ENCODE results near the gene MTARC2.

MTARC2 gene

GRCh38 chr1:220797044-220797443 is 48.9 kb downstream of the MTARC2 start:
- H3K9ac ChIP-seq (ENCODE audit: low read length) = no peak overlapping the region
- TF ChIP-seq EZH2phosphoT487 (conservative IDR thresholded peaks at IDR 0.05; ENCODE audit: low read length) = no peak
- TF ChIP-seq, protein P1, sequence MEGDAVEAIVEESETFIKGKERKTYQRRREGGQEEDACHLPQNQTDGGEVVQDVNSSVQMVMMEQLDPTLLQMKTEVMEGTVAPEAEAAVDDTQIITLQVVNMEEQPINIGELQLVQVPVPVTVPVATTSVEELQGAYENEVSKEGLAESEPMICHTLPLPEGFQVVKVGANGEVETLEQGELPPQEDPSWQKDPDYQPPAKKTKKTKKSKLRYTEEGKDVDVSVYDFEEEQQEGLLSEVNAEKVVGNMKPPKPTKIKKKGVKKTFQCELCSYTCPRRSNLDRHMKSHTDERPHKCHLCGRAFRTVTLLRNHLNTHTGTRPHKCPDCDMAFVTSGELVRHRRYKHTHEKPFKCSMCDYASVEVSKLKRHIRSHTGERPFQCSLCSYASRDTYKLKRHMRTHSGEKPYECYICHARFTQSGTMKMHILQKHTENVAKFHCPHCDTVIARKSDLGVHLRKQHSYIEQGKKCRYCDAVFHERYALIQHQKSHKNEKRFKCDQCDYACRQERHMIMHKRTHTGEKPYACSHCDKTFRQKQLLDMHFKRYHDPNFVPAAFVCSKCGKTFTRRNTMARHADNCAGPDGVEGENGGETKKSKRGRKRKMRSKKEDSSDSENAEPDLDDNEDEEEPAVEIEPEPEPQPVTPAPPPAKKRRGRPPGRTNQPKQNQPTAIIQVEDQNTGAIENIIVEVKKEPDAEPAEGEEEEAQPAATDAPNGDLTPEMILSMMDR (IDR thresholded peaks at IDR 0.05; ENCODE audit: insufficient read depth, low read length, poor library complexity, severe bottlenecking) = no peak
- H4K20me1 ChIP-seq (ENCODE audit: low read depth, low read length) = no peaks in the 10 kb centered on the region
- H3K4me3 ChIP-seq (ENCODE audit: insufficient read depth, low read length, poor library complexity, severe bottlenecking) = no peak overlapping the region
- no peaks in the 10 kb centered on the region for H3K36me3 ChIP-seq (ENCODE audit: low read length)
- no peaks in the 10 kb centered on the region for H3K9me3 ChIP-seq (ENCODE audit: insufficient read depth, low read length)
- H3K27me3 ChIP-seq (ENCODE audit: low read length) = no peaks in the 10 kb centered on the region
- H3K9me2 ChIP-seq (replicated peaks; ENCODE audit: insufficient read depth, low read length) = no peaks in the 10 kb centered on the region
- H2AFZ ChIP-seq (ENCODE audit: low read depth, low read length, severe bottlenecking) = no peak overlapping the region
- no peaks in the 10 kb centered on the region for H3F3A ChIP-seq (ENCODE audit: insufficient read depth)
- no peak overlapping the region for H3K27ac ChIP-seq (ENCODE audit: low read depth, low read length)
- H3K79me2 ChIP-seq (ENCODE audit: insufficient read depth, low read length) = no peaks in the 10 kb centered on the region
- H3K4me2 ChIP-seq (ENCODE audit: low read depth, low read length, poor library complexity, severe bottlenecking) = no peak overlapping the region

- no peak overlapping the region for H3K9ac ChIP-seq (ENCODE audit: low read length)
- H2AFZ ChIP-seq (ENCODE audit: low read depth, low read length, severe bottlenecking) = no peak overlapping the region
- H3K9me2 ChIP-seq (replicated peaks; ENCODE audit: insufficient read depth, low read length) = no peaks in the 10 kb centered on the region
- no peaks in the 10 kb centered on the region for H3K79me2 ChIP-seq (ENCODE audit: insufficient read depth, low read length)
- H3K4me2 ChIP-seq (ENCODE audit: low read depth, low read length, poor library complexity, severe bottlenecking) = no peak overlapping the region
- no peaks in the 10 kb centered on the region for H3K9me3 ChIP-seq (ENCODE audit: insufficient read depth, low read length)
- H3K4me3 ChIP-seq (ENCODE audit: insufficient read depth, low read length, poor library complexity, severe bottlenecking) = no peak overlapping the region
- H3K27me3 ChIP-seq (ENCODE audit: low read length) = no peaks in the 10 kb centered on the region
- no peaks in the 10 kb centered on the region for H3F3A ChIP-seq (ENCODE audit: insufficient read depth)
- TF ChIP-seq, protein P1 (IDR thresholded peaks at IDR 0.05; ENCODE audit: insufficient read depth, low read length, poor library complexity, severe bottlenecking) = no peak
- no peak for TF ChIP-seq EZH2phosphoT487 (conservative IDR thresholded peaks at IDR 0.05; ENCODE audit: low read length)
- H3K36me3 ChIP-seq (ENCODE audit: low read length) = no peaks in the 10 kb centered on the region
- H3K27ac ChIP-seq (ENCODE audit: low read depth, low read length) = no peak overlapping the region
- no peaks in the 10 kb centered on the region for H4K20me1 ChIP-seq (ENCODE audit: low read depth, low read length)
These were observed 49.4 kb downstream of the MTARC2 start for GRCh38 chr1:220797553-220797952.

- Histone ChIP-seq H3K36me3 (ENCODE audit: low read length) (no peaks in the 10 kb centered on the region), H3K27ac (ENCODE audit: low read depth, low read length) (no peak overlapping the region), H4K20me1 (ENCODE audit: low read depth, low read length) (no peaks in the 10 kb centered on the region), H3K79me2 (ENCODE audit: insufficient read depth, low read length) (no peaks in the 10 kb centered on the region), H2AFZ (ENCODE audit: low read depth, low read length, severe bottlenecking) (no peak overlapping the region), H3K4me2 (ENCODE audit: low read depth, low read length, poor library complexity, severe bottlenecking) (no peak overlapping the region), H3K4me3 (ENCODE audit: insufficient read depth, low read length, poor library complexity, severe bottlenecking) (no peak overlapping the region), H3F3A (ENCODE audit: insufficient read depth) (no peaks in the 10 kb centered on the region), H3K9me3 (ENCODE audit: insufficient read depth, low read length) (no peaks in the 10 kb centered on the region), H3K9me2 (replicated peaks; ENCODE audit: insufficient read depth, low read length) (no peaks in the 10 kb centered on the region), H3K9ac (ENCODE audit: low read length) (no peak overlapping the region), H3K27me3 (ENCODE audit: low read length) (no peaks in the 10 kb centered on the region)
- TF ChIP-seq, protein P1 (IDR thresholded peaks at IDR 0.05; ENCODE audit: insufficient read depth, low read length, poor library complexity, severe bottlenecking) = no peak
- no peak for TF ChIP-seq EZH2phosphoT487 (conservative IDR thresholded peaks at IDR 0.05; ENCODE audit: low read length)
These were observed 50.2 kb downstream of the MTARC2 start for GRCh38 chr1:220798338-220798737.
